Peyer's patch (tissue), 4 donors: Measurements from ENCODE around the gene TMEM145. TPM values are rescaled to one million over a fixed set of nuclear protein-coding genes. Genes with fewer than 3 reads are reported as not detected.

Experiments used
- DNase-seq, 3 donors: peaks; one replicate each; pipeline ENCODE4 v3.0.0-alpha.2; 2017 to 2019
- H3K27ac ChIP-seq, 4 donors: fragments of 200-600 bp; sonication (generic); one replicate each; pipeline ENCODE4 v1.5.1; 2016 to 2019
- H3K27me3 ChIP-seq, 2 donors: fragments of 200-600 bp; sonication (generic); one replicate each; pipeline ENCODE4 v1.5.1; 2019
- H3K36me3 ChIP-seq, 3 donors: fragments of 200-600 bp; sonication (generic); one replicate each; pipeline ENCODE4 v1.5.1; 2016 to 2019
- H3K4me1 ChIP-seq, 4 donors: fragments of 200-600 bp; sonication (generic); one replicate each; pipeline ENCODE4 v1.5.1; 2016 to 2019
- H3K4me3 ChIP-seq, 4 donors: fragments of 200-600 bp; sonication (generic); 1 replicate in 3 of 4; 2 replicates in 1 of 4; pipeline ENCODE4 v1.5.1; 2016 to 2019; ENCODE audit warnings: mild to moderate bottlenecking in 1 of 4
- H3K9me3 ChIP-seq, 4 donors: fragments of 200-600 bp; sonication (generic); one replicate each; pipeline ENCODE4 v1.5.1; 2016 to 2019; ENCODE audit warnings: mild to moderate bottlenecking in 1 of 4
- CTCF ChIP-seq, 6 experiments: fragments of 450-650 bp in 4 of 6; fragments of 200-600 bp in 2 of 6; sonication (generic) in 1 of 6; IDR thresholded peaks; one replicate each; pipeline ENCODE4 v1.5.1; 2017 to 2019; ENCODE audit warnings: antibody characterized with exemption in 6 of 6, mild to moderate bottlenecking in 3 of 6, moderate library complexity in 1 of 6
- POLR2A ChIP-seq, 2 donors: fragments of 450-650 bp; IDR thresholded peaks; one replicate each; pipeline ENCODE4 v1.5.1; 2017; ENCODE audit warnings: antibody characterized with exemption in 2 of 2, mild to moderate bottlenecking in 2 of 2, moderate library complexity in 2 of 2
- total RNA-seq, 4 donors: library from RNA; depleted of rRNA; stranded (reverse); fragments of >200 nt; gene quantifications; one replicate each; pipeline ENCODE4 v1.1.0, GENCODE V29; 2016

The TMEM145 gene
- total RNA-seq, 4 donors from 2014 or later: not detected

- TF ChIP-seq POLR2A (IDR thresholded peaks at IDR 0.05): no peak
- TF ChIP-seq CTCF (IDR thresholded peaks at IDR 0.05): no peak
- no peaks in the 10 kb centered on the region for H3K9me3 ChIP-seq
- peaks cover 0 to 11% (median 3%) of the 10 kb centered on the region in 4 donors for H3K4me1 ChIP-seq
- peaks cover 0 to 23% (median 0%) of the 10 kb centered on the region in 3 donors for H3K36me3 ChIP-seq
- no peak overlapping the region for H3K4me3 ChIP-seq
- H3K27ac ChIP-seq: peak overlapping the region in 2 of 4 donors; percentile 53 to 72
- no peak for DNase-seq
- H3K27me3 ChIP-seq: no peaks in the 10 kb centered on the region
Measured at GRCh38 chr19:42362891-42363440, 49.9 kb downstream of the TMEM145 start.

- Histone ChIP-seq H3K4me3 (no peak overlapping the region), H3K36me3 (peaks cover 0 to 22% (median 0%) of the 10 kb centered on the region in 3 donors), H3K9me3 (no peaks in the 10 kb centered on the region), H3K27ac (peak overlapping the region in 2 of 4 donors; percentile 53 to 72), H3K4me1 (peaks cover 0 to 11% (median 3%) of the 10 kb centered on the region in 4 donors), H3K27me3 (no peaks in the 10 kb centered on the region)
- DNase-seq: peak in 2 of 3 donors; percentile 69 to 72
- TF ChIP-seq POLR2A (IDR thresholded peaks at IDR 0.05): no peak
- TF ChIP-seq CTCF (IDR thresholded peaks at IDR 0.05): no peak
Measured at GRCh38 chr19:42363614-42364346, 50.7 kb downstream of the TMEM145 start.

- TF ChIP-seq POLR2A (IDR thresholded peaks at IDR 0.05): no peak
- TF ChIP-seq CTCF (IDR thresholded peaks at IDR 0.05): no peak
- Histone ChIP-seq H3K9me3 (no peaks in the 10 kb centered on the region), H3K27me3 (no peaks in the 10 kb centered on the region)
Measured at GRCh38 chr19:42366673-42367072, 53.6 kb downstream of the TMEM145 start.

GRCh38 chr19:42367929-42368328 lies 54.8 kb downstream of the TMEM145 start:
- TF ChIP-seq POLR2A (IDR thresholded peaks at IDR 0.05) (no peak), CTCF (IDR thresholded peaks at IDR 0.05) (no peak)
- Histone ChIP-seq H3K27me3 (no peaks in the 10 kb centered on the region), H3K9me3 (no peaks in the 10 kb centered on the region), H3K4me1 (peaks cover 0 to 11% (median 3%) of the 10 kb centered on the region in 4 donors), H3K27ac (no peak overlapping the region), H3K4me3 (no peak overlapping the region), H3K36me3 (peaks cover 0 to 7% (median 0%) of the 10 kb centered on the region in 3 donors)
- no peak for DNase-seq

More at GRCh38 chr19:42366673-42367072, 53.6 kb downstream of the TMEM145 start:
- no peak for DNase-seq
- H3K4me1 ChIP-seq: peaks cover 0 to 11% (median 3%) of the 10 kb centered on the region in 4 donors
- peaks cover 0 to 11% (median 0%) of the 10 kb centered on the region in 3 donors for H3K36me3 ChIP-seq
- H3K4me3 ChIP-seq: no peak overlapping the region
- no peak overlapping the region for H3K27ac ChIP-seq

GRCh38 chr19:42368360-42368759 lies 55.3 kb downstream of the TMEM145 start:
- Histone ChIP-seq H3K27me3 (no peaks in the 10 kb centered on the region), H3K9me3 (no peaks in the 10 kb centered on the region), H3K4me1 (peaks cover 0 to 11% (median 3%) of the 10 kb centered on the region in 4 donors), H3K4me3 (no peak overlapping the region), H3K36me3 (peaks cover 0 to 3% (median 0%) of the 10 kb centered on the region in 3 donors), H3K27ac (no peak overlapping the region)
- no peak for DNase-seq
- TF ChIP-seq CTCF (IDR thresholded peaks at IDR 0.05) (no peak), POLR2A (IDR thresholded peaks at IDR 0.05) (no peak)
